Mucosa of gallbladder (tissue), 1 donor: Measurements from ENCODE around the gene SPDYE2B. TPM values are rescaled to one million over a fixed set of nuclear protein-coding genes. Genes with fewer than 3 reads are reported as not detected.

Source experiments
- total RNA-seq: library from RNA; stranded (reverse); gene quantifications from one replicate; pipeline ENCODE4 v1.2.1, GENCODE V29; 2021
- donor health status: DM: no; HTN: no; CAD: no.

The SPDYE2B gene
- total RNA-seq, 1 donor from 2014 or later, result not detected

Other genes starting within 250 kb of the SPDYE2B start
- gene ORAI2, start 216.7 kb upstream of the SPDYE2B start, total RNA-seq, result 27.1 TPM
- 13.2 TPM for gene ALKBH4, start 185.5 kb upstream of the SPDYE2B start, total RNA-seq
- 18.2 TPM for gene LRWD1, start 185.3 kb upstream of the SPDYE2B start, total RNA-seq
- gene POLR2J, start 171.4 kb upstream of the SPDYE2B start, total RNA-seq, result 43.6 TPM
- 24.7 TPM for gene RASA4B, start 132.5 kb upstream of the SPDYE2B start, total RNA-seq
- 20.3 TPM for gene UPK3BL2, start 106.6 kb upstream of the SPDYE2B start, total RNA-seq
- not detected for gene SPDYE2, start 99.1 kb upstream of the SPDYE2B start, total RNA-seq
- 28.1 TPM for gene POLR2J3, start 77.7 kb upstream of the SPDYE2B start, total RNA-seq
- 52.0 TPM for gene RASA4, start 33.6 kb upstream of the SPDYE2B start, total RNA-seq
- 27.7 TPM for gene UPK3BL1, start 7.5 kb upstream of the SPDYE2B start, total RNA-seq
- gene POLR2J2, start 21.3 kb downstream of the SPDYE2B start, total RNA-seq, result 12.6 TPM
- 12.6 TPM for gene FAM185A, start 98.7 kb downstream of the SPDYE2B start, total RNA-seq